Peyer's patch (tissue), 4 donors: ENCODE measurements around the gene AP4M1.

Source experiments
- POLR2A ChIP-seq, 2 donors: fragments of 450-650 bp; IDR thresholded peaks; one replicate each; pipeline ENCODE4 v1.5.1; 2017; ENCODE audit warnings: antibody characterized with exemption in 2 of 2, mild to moderate bottlenecking in 2 of 2, moderate library complexity in 2 of 2
- TF ChIP-seq, protein P1 (sequence below), 6 experiments: fragments of 450-650 bp in 4 of 6; fragments of 200-600 bp in 2 of 6; sonication (generic) in 1 of 6; IDR thresholded peaks; one replicate each; pipeline ENCODE4 v1.5.1; 2017 to 2019; ENCODE audit warnings: antibody characterized with exemption in 6 of 6, mild to moderate bottlenecking in 3 of 6, moderate library complexity in 1 of 6

DNA sequence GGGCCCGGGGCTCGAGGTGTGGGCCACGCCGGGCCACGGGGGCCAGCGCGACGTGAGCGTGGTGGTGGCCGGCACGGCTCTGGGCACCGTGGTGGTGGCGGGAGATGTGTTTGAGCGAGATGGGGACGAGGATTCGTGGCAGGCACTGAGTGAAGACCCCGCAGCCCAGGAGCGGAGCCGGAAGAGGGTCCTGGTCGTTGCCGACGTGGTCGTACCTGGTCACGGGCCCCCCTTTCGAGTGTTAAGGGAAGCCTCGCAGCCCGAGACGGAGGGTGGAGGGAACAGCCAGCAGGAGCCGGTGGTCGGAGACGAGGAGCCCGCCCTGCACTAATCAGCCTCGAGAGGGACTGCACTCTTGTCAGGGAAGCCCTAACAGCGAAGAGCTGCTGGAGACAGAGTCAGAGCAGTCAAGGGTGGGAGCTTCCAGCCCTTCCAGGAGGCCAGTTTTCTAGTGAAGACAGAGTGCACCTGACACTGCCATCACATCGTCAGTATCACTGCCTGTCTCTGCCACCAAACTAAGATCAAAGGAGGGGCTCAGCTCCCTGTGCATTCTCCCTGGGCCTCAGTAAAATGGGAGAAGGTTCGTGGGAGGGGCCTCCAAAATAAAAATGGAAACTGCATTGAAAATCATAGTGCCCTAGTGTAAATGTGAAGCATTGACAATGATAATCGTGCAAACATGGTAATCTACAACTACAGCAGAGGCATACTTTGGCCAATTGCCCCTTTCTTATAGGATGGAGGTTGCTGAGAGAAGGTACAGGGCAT, 26.6 kb downstream of the AP4M1 start:
- TF ChIP-seq, protein P1, sequence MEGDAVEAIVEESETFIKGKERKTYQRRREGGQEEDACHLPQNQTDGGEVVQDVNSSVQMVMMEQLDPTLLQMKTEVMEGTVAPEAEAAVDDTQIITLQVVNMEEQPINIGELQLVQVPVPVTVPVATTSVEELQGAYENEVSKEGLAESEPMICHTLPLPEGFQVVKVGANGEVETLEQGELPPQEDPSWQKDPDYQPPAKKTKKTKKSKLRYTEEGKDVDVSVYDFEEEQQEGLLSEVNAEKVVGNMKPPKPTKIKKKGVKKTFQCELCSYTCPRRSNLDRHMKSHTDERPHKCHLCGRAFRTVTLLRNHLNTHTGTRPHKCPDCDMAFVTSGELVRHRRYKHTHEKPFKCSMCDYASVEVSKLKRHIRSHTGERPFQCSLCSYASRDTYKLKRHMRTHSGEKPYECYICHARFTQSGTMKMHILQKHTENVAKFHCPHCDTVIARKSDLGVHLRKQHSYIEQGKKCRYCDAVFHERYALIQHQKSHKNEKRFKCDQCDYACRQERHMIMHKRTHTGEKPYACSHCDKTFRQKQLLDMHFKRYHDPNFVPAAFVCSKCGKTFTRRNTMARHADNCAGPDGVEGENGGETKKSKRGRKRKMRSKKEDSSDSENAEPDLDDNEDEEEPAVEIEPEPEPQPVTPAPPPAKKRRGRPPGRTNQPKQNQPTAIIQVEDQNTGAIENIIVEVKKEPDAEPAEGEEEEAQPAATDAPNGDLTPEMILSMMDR (IDR thresholded peaks at IDR 0.05), result peak in 1 of 6 experiments; percentile 2
- TF ChIP-seq POLR2A (IDR thresholded peaks at IDR 0.05), result no peak
